ENCODE measurements around the gene S100A7.

S100A7 gene

GRCh38 chr1:153447498-153448170 lies 12.8 kb downstream of the S100A7 start:
- Mint-ChIP-seq H3K27me3 (peaks cover 34% of the 10 kb centered on the region), H3K27ac (no peak overlapping the region), H3K9me3 (no peaks in the 10 kb centered on the region), H3K4me3 (no peak overlapping the region), H3K4me1 (no peaks in the 10 kb centered on the region)
- DNase-seq: no peak
- no peak for ATAC-seq

DNA sequence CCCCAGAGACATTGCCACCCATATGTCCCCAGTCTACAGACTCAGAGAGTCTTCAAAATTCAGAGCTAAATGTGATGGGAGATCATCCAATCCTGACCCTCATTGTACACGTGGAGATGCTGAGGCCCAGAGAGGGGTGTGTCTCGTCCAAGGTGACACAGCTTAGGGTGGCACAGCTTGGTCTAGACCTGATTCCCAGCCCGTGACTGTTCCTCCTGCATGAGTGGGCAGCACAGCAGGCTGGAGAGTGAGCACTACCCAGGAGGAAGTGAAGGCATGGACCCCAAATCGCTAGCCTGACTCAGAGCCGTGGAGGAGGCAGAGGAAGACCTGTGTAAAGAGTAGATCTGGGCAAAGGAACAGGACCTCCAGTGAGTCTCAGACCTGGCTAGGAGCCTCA lies 16.4 kb downstream of the S100A7 start:
- DNase-seq (no peak), ATAC-seq (no peak)
- no peak overlapping the region for H3K27ac Mint-ChIP-seq
- no peaks in the 10 kb centered on the region for H3K4me1 Mint-ChIP-seq
- no peak overlapping the region for H3K4me3 Mint-ChIP-seq
- no peaks in the 10 kb centered on the region for H3K9me3 Mint-ChIP-seq
- peaks cover 33% of the 10 kb centered on the region for H3K27me3 Mint-ChIP-seq

DNA sequence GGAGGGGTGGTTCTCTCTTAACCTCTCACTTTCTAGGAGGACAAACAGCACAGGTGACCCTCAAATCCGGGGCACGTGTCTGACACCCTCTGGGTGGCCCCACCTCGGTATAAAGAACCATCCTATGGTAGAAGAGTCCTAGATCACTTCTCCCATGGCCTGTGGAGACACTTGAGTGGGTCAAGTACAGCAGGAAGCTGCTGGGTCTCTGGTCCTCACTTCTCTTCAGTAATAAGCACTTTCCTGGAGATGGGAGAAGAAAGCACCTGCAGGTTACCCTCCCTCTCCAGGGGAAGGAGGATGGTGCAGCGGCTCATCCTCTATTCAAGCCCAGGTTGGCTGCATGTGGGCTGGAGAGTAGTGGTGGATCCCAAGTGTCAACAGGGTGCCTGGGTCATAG lies 17.0 kb downstream of the S100A7 start:
- H3K9me3 Mint-ChIP-seq: no peaks in the 10 kb centered on the region
- H3K27me3 Mint-ChIP-seq: peaks cover 27% of the 10 kb centered on the region
- no peak overlapping the region for H3K27ac Mint-ChIP-seq
- no peak for ATAC-seq
- no peak for DNase-seq
- no peak overlapping the region for H3K4me3 Mint-ChIP-seq
- H3K4me1 Mint-ChIP-seq: no peaks in the 10 kb centered on the region

- no peaks in the 10 kb centered on the region for H3K4me1 Mint-ChIP-seq
- H3K4me3 Mint-ChIP-seq: no peak overlapping the region
- H3K27me3 Mint-ChIP-seq: peaks cover 23% of the 10 kb centered on the region
- H3K27ac Mint-ChIP-seq: no peak overlapping the region
- ATAC-seq (no peak), DNase-seq (no peak)
- H3K9me3 Mint-ChIP-seq: no peaks in the 10 kb centered on the region
Observed at GRCh38 chr1:153441238-153441755, 19.2 kb downstream of the S100A7 start.

- H3K4me1 Mint-ChIP-seq: no peaks in the 10 kb centered on the region
- H3K27ac Mint-ChIP-seq: no peak overlapping the region
- ATAC-seq: no peak
- DNase-seq: no peak
- peaks cover 16% of the 10 kb centered on the region for H3K27me3 Mint-ChIP-seq
- no peaks in the 10 kb centered on the region for H3K9me3 Mint-ChIP-seq
- no peak overlapping the region for H3K4me3 Mint-ChIP-seq
Observed at GRCh38 chr1:153439273-153439672, 21.2 kb downstream of the S100A7 start.

GRCh38 chr1:153438599-153438998 lies 21.9 kb downstream of the S100A7 start:
- H3K9me3 Mint-ChIP-seq: no peaks in the 10 kb centered on the region
- peaks cover 9% of the 10 kb centered on the region for H3K27me3 Mint-ChIP-seq
- no peak overlapping the region for H3K4me3 Mint-ChIP-seq
- H3K27ac Mint-ChIP-seq: no peak overlapping the region
- ATAC-seq: no peak
- H3K4me1 Mint-ChIP-seq: no peaks in the 10 kb centered on the region
- no peak for DNase-seq

DNA sequence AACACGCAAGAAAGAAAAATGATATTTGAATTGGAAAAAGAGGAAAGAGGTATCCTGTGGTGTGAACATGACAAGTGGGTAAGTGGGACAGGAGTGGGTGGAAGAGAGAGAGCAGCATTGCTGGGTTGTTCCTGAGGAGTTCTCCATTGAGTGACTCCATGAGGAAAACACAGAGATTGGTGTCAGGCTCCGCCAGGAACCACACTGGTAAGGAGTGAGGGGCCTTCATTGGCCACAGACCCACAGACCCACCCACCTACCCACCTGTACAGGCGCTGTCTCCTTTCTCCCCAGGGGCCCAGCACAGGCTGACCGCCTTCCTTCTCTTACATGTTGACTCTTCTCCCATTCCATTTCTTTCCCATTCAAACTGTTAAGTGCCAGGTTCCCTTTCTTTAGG lies 23.2 kb downstream of the S100A7 start:
- no peak for DNase-seq
- H3K27ac Mint-ChIP-seq: no peak overlapping the region
- no peaks in the 10 kb centered on the region for H3K9me3 Mint-ChIP-seq
- ATAC-seq: no peak
- no peak overlapping the region for H3K4me3 Mint-ChIP-seq
- H3K4me1 Mint-ChIP-seq: no peaks in the 10 kb centered on the region
- H3K27me3 Mint-ChIP-seq: peaks cover 7% of the 10 kb centered on the region

- H3K27me3 Mint-ChIP-seq: peaks cover 7% of the 10 kb centered on the region
- H3K4me1 Mint-ChIP-seq: no peaks in the 10 kb centered on the region
- H3K9me3 Mint-ChIP-seq: no peaks in the 10 kb centered on the region
- H3K4me3 Mint-ChIP-seq: no peak overlapping the region
- DNase-seq: no peak
- no peak for ATAC-seq
- H3K27ac Mint-ChIP-seq: no peak overlapping the region
Observed at GRCh38 chr1:153434746-153435455, 25.6 kb downstream of the S100A7 start.

DNA sequence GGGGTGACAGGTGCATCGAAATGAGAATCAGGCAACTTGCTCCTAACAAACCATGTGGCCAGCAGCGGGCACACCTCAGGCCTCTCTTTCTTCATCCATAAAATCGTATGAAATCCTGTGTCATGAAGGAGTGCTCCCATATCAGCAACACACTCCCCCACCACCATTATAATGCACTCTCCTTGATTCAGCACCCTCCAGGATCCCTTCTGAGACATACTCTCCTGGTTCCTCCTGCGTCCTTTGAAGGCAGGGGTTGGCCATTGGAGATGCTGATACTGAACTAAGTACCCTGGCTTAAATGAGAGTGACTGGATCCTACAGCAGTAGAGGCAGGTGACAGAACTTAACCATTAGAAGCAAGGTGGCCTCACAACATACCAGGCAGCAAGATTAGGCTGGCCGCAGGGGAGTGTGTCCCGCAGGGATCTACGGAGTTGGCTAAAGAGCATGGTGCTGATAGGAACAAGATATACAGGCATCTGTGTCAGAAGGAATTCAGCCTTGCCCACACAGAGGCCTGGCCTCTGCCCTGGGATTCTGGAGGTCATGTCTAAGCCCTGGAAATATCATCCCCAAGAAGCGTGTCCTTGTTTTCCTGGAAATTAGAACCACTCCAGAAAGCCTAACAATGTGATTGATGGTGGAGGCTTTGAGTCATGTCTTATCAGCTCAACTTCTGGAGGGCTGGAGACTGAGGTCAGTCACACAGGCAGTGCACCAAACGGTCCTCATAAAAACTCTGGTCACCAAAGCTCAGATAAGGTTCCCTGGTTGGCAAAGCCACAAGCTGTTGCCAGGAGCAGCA lies 27.4 kb downstream of the S100A7 start:
- Mint-ChIP-seq H3K9me3 (no peaks in the 10 kb centered on the region), H3K4me3 (no peak overlapping the region)
- no peak for DNase-seq

GRCh38 chr1:153431928-153432327 lies 28.5 kb downstream of the S100A7 start:
- Mint-ChIP-seq H3K9me3 (no peaks in the 10 kb centered on the region), H3K27me3 (peaks cover 28% of the 10 kb centered on the region), H3K27ac (no peak overlapping the region), H3K4me1 (no peaks in the 10 kb centered on the region), H3K4me3 (no peak overlapping the region)
- ATAC-seq (no peak), DNase-seq (no peak)

More for the DNA sequence above, 27.4 kb downstream of the S100A7 start:
- no peak for ATAC-seq
- Mint-ChIP-seq H3K27ac (no peak overlapping the region), H3K4me1 (no peaks in the 10 kb centered on the region), H3K27me3 (peaks cover 17% of the 10 kb centered on the region)

DNA sequence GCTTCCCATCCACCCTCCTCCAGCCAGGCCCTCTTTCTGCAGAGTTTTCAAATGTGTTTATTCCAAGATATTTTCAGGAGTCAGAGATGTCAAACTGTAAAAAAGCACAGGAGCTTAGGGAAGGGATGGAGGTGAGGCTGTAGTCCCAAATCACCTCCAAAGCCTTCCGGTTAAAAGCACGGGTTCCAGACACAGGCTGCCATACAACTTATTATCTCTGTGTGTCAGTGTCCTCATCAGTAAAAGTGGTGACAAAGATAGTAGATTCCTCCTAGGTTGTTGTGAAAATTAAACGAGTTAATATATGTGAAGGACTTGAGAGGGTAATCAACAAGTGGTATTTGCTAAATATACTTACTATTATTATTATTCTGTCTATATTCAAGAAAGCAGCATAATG lies 29.0 kb downstream of the S100A7 start:
- ATAC-seq (no peak), DNase-seq (no peak)
- Mint-ChIP-seq H3K4me1 (no peaks in the 10 kb centered on the region), H3K27ac (no peak overlapping the region), H3K27me3 (peaks cover 29% of the 10 kb centered on the region), H3K9me3 (no peaks in the 10 kb centered on the region), H3K4me3 (no peak overlapping the region)

DNA sequence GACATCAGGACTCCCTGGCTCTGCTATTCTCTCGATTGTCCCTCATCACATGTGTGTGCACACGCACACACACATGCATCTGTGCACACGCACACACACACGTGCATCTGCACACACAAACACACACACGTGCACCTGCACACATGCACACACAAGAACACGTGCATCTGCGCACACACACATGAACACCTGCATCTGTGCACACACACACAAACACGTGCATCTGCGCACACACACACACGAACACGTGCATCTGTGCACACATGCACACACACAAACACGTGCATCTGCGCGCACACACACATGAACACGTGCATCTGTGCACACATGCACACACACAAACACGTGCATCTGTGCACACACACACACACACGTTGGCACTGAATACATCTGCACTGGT lies 29.4 kb downstream of the S100A7 start:
- ATAC-seq (no peak), DNase-seq (no peak)
- H3K4me3 Mint-ChIP-seq: no peak overlapping the region
- no peaks in the 10 kb centered on the region for H3K4me1 Mint-ChIP-seq
- no peak overlapping the region for H3K27ac Mint-ChIP-seq
- no peaks in the 10 kb centered on the region for H3K9me3 Mint-ChIP-seq
- H3K27me3 Mint-ChIP-seq: peaks cover 29% of the 10 kb centered on the region

DNA sequence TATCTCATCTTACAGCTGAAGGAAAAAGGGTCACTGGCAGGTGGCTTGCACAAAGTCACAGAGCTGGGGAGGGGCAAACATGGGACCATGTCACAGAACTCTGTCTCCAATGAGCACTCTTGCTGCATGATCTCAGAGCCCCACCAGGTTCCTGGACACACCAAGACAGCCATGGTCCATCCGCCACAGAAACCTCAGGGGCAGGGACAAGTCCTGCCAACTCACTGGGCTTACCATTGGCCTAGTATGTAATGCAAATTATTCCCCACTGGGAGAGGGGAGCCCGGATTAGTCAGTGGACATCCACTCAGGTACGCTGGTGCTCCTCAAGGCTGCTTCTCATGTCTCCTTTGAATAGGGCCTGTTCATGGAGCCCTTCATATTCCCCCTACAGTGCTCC lies 29.9 kb downstream of the S100A7 start:
- H3K4me3 Mint-ChIP-seq: no peak overlapping the region
- no peak overlapping the region for H3K27ac Mint-ChIP-seq
- no peaks in the 10 kb centered on the region for H3K9me3 Mint-ChIP-seq
- H3K27me3 Mint-ChIP-seq: peaks cover 34% of the 10 kb centered on the region
- H3K4me1 Mint-ChIP-seq: no peaks in the 10 kb centered on the region
- no peak for ATAC-seq
- DNase-seq: no peak

DNA sequence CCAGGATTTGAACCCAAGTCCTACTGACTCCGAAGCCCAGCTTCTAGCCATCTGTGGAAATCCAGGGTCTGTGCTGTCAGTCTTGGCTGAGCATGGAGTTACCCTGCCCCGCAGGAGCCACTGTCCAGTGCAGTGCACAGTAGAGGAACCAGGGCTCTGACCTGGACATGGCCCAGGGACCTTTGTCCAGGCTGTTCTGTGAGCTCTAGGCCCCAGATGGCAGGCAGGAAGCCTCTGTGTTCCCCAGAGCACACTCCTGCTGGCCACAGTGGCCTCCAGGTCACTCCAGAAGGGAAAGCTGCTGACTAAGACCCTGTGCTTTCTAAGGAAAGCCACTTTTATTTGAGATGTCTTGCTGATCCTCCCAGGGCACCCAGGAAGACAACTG lies 30.3 kb downstream of the S100A7 start:
- Mint-ChIP-seq H3K4me1 (no peaks in the 10 kb centered on the region), H3K27me3 (peaks cover 38% of the 10 kb centered on the region), H3K9me3 (no peaks in the 10 kb centered on the region), H3K4me3 (no peak overlapping the region), H3K27ac (no peak overlapping the region)
- no peak for DNase-seq
- ATAC-seq: no peak

DNA sequence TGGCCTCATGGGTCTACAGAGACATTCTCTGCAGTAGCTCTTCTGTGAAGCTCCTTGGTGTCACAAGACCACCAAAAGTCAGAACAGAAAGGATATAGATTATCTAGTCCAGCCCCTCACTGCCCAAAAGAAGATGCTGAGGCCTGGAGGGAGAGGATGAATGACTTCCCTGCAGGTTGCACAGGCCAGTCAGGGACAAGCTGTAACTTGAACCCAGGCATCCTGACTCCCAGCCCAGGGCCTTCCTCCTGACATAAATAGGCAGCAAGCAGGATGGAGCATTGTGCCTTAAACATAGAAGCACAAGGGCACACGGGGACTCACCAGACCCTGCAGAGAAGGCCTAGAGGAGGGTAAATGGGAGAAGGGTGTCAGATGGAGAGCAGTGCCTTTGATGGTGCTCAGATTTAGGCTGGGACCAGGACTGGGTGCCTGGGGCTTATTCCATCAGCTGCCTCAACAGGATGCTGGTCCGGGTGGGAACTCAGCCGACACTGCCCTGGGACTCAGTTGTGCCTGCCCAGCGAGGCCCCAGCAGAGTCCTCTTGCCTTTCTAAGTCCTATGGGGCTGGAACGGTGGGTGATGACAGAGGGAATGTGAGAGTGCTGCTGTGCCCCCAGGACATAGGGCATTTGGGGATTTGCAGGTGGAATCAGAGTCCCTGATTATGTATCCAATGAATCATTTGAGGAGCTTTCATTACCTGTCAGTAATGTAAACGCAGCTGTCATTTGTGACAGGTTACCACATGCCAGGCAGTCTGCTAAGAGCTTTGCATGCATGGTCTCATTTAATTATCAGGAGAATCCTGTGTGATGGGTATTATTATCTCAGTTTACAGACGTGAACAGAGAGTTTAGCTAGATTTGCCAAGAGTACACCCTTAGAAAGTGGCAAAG lies 30.9 kb downstream of the S100A7 start:
- ATAC-seq: no peak
- peaks cover 44% of the 10 kb centered on the region for H3K27me3 Mint-ChIP-seq
- no peak for DNase-seq
- H3K9me3 Mint-ChIP-seq: no peaks in the 10 kb centered on the region
- no peak overlapping the region for H3K4me3 Mint-ChIP-seq
- no peaks in the 10 kb centered on the region for H3K4me1 Mint-ChIP-seq
- H3K27ac Mint-ChIP-seq: no peak overlapping the region

Data from stimulated activated naive CD8-positive, alpha-beta T cell treated with anti-CD3 and anti-CD28 coated beads, Interleukin-15, amount 100 ng/mL, for 72 hours (primary cell).